Common myeloid progenitor, CD34-positive (primary cell): ENCODE measurements around the gene LUC7L3.

Experiments used
- CTCF ChIA-PET: fragments of 350-600 bp; sonication (Branson Sonifier 250); formaldehyde crosslinking; loops from one replicate; lab custom pipeline; 2021; ENCODE audit warnings: antibody characterized with exemption; lab: Charles Lee
- POLR2A ChIA-PET: fragments of 350-600 bp; sonication (Branson Sonifier 250); formaldehyde crosslinking; loops from one replicate; lab custom pipeline; 2021; ENCODE audit warnings: antibody characterized with exemption; lab: Charles Lee
- DNase-seq, 3 donors: peaks; one replicate each; pipeline versions ENCODE4 v3.0.0 to v3.0.0-alpha.2; 2013
- H3K27ac ChIP-seq, 2 experiments: 1 replicate in 1 of 2; 2 replicates in 1 of 2; pipeline ENCODE4 v1.7.0; 2013; ENCODE audit warnings: inconsistent platforms in 2 of 2, low read length in 2 of 2, mild to moderate bottlenecking in 2 of 2, low read depth in 1 of 2, moderate library complexity in 1 of 2; ENCODE audit not compliant: severe bottlenecking in 2 of 2, insufficient read depth in 1 of 2, poor library complexity in 1 of 2
- H3K27me3 ChIP-seq, 5 experiments: replicated peaks in 2 of 5; 1 replicate in 3 of 5; 2 replicates in 2 of 5; pipeline versions ENCODE4 v1.6.1 to v1.7.0; 2013; ENCODE audit warnings: low read length in 4 of 5, mild to moderate bottlenecking in 2 of 5, moderate library complexity in 2 of 5, inconsistent platforms in 1 of 5; ENCODE audit not compliant: insufficient read depth in 5 of 5, control insufficient read depth in 4 of 5
- H3K36me3 ChIP-seq, 4 experiments: 1 replicate in 2 of 4; 2 replicates in 2 of 4; pipeline versions ENCODE4 v1.6.1 to v1.7.0; 2013; ENCODE audit warnings: low read length in 3 of 4, control low read depth in 1 of 4, mild to moderate bottlenecking in 1 of 4; ENCODE audit not compliant: control insufficient read depth in 4 of 4, insufficient read depth in 4 of 4
- H3K4me1 ChIP-seq, 4 experiments: 1 replicate in 3 of 4; 2 replicates in 1 of 4; pipeline versions ENCODE4 v1.6.1 to v1.7.1; 2013; ENCODE audit warnings: low read length in 3 of 4, mild to moderate bottlenecking in 3 of 4, control low read depth in 1 of 4, inconsistent platforms in 1 of 4, moderate library complexity in 1 of 4; ENCODE audit not compliant: control insufficient read depth in 4 of 4, insufficient read depth in 4 of 4; ENCODE audit errors: control extremely low read depth in 1 of 4
- H3K4me3 ChIP-seq, 7 experiments: 1 replicate in 4 of 7; 2 replicates in 3 of 7; pipeline versions ENCODE4 v1.5.1 to v1.7.0; 2013; ENCODE audit warnings: mild to moderate bottlenecking in 7 of 7, low read length in 6 of 7, moderate library complexity in 6 of 7, inconsistent platforms in 2 of 7, low read depth in 2 of 7, control low read depth in 1 of 7; ENCODE audit not compliant: insufficient read depth in 4 of 7, control insufficient read depth in 1 of 7; ENCODE audit errors: extremely low read depth in 1 of 7
- H3K9me3 ChIP-seq, 5 experiments: 1 replicate in 4 of 5; 2 replicates in 1 of 5; pipeline versions ENCODE4 v1.6.1 to v1.7.1; 2013; ENCODE audit warnings: low read length in 4 of 5, mild to moderate bottlenecking in 2 of 5, inconsistent platforms in 1 of 5, low read depth in 1 of 5, moderate library complexity in 1 of 5; ENCODE audit not compliant: control insufficient read depth in 4 of 5, insufficient read depth in 2 of 5; ENCODE audit errors: control extremely low read depth in 1 of 5
- WGBS: methylation state at CpG from one replicate; pipeline ENCODE4 v1.1.5; 2013; ENCODE audit not compliant: insufficient coverage; 5-methylcytosine and 5-hydroxymethylcytosine counted together

Gene LUC7L3

GRCh38 chr17:50737118-50737698 is 17.8 kb downstream of the LUC7L3 start:
- Histone ChIP-seq H3K27ac (no peak overlapping the region), H3K36me3 (peaks cover 23 to 51% (median 38%) of the 10 kb centered on the region in 4 experiments), H3K4me3 (no peak overlapping the region), H3K4me1 (peaks cover 0 to 2% (median 0%) of the 10 kb centered on the region in 4 experiments), H3K27me3 (no peaks in the 10 kb centered on the region), H3K9me3 (no peaks in the 10 kb centered on the region)
- 100% methylated on average over 2 of the region's 2 CpGs for WGBS
- ChIA-PET CTCF (no interaction called here), POLR2A (no interaction called here)
- DNase-seq: no peak

GRCh38 chr17:50739098-50739497 is 19.7 kb downstream of the LUC7L3 start:
- WGBS: no CpG with 5 or more reads among the region's 2 CpGs
- no peak overlapping the region for H3K27ac ChIP-seq
- POLR2A ChIA-PET: no interaction called here
- peaks cover 30 to 64% (median 54%) of the 10 kb centered on the region in 4 experiments for H3K36me3 ChIP-seq
- CTCF ChIA-PET: interaction anchor here (1.4 kb wide), 1 partner anchor 9 kb away, joined by 3 read pairs; no protein-coding TSS in a partner anchor
- no peak overlapping the region for H3K4me3 ChIP-seq
- H3K9me3 ChIP-seq: no peaks in the 10 kb centered on the region
- H3K27me3 ChIP-seq: no peaks in the 10 kb centered on the region
- no peak for DNase-seq
- no peaks in the 10 kb centered on the region for H3K4me1 ChIP-seq

GRCh38 chr17:50745631-50746030 is 26.2 kb downstream of the LUC7L3 start:
- 96% methylated on average over 5 of the region's 12 CpGs for WGBS
- Histone ChIP-seq H3K27ac (no peak overlapping the region), H3K36me3 (peaks cover 59 to 96% (median 80%) of the 10 kb centered on the region in 4 experiments), H3K9me3 (no peaks in the 10 kb centered on the region), H3K27me3 (no peaks in the 10 kb centered on the region), H3K4me3 (no peak overlapping the region), H3K4me1 (no peaks in the 10 kb centered on the region)
- DNase-seq: no peak
- CTCF ChIA-PET: interaction anchor here (1.2 kb wide), 1 partner anchor 11 kb away, joined by 3 read pairs; no protein-coding TSS in a partner anchor
- POLR2A ChIA-PET: no interaction called here

GRCh38 chr17:50749245-50749644 is 29.8 kb downstream of the LUC7L3 start:
- Histone ChIP-seq H3K27ac (no peak overlapping the region), H3K4me1 (no peaks in the 10 kb centered on the region), H3K36me3 (peaks cover 51 to 93% (median 71%) of the 10 kb centered on the region in 4 experiments), H3K4me3 (no peak overlapping the region), H3K27me3 (no peaks in the 10 kb centered on the region), H3K9me3 (no peaks in the 10 kb centered on the region)
- POLR2A ChIA-PET: no interaction called here
- CTCF ChIA-PET: interaction anchor here (1.2 kb wide), 1 partner anchor 9 kb away, joined by 3 read pairs; no protein-coding TSS in a partner anchor
- DNase-seq: no peak
- WGBS: 100% methylated on average over 4 of the region's 6 CpGs

- H3K27ac ChIP-seq: no peak overlapping the region
- H3K4me1 ChIP-seq: no peaks in the 10 kb centered on the region
- WGBS: 81% methylated on average over 2 of the region's 2 CpGs
- H3K4me3 ChIP-seq: no peak overlapping the region
- POLR2A ChIA-PET: no interaction called here
- CTCF ChIA-PET: interaction anchor here (0.6 to 1.4 kb wide), 2 partner anchors 9 to 14 kb away, joined by 3 to 7 read pairs; no protein-coding TSS in a partner anchor
- DNase-seq: no peak
- H3K36me3 ChIP-seq: peaks cover 13 to 51% (median 37%) of the 10 kb centered on the region in 4 experiments
- no peaks in the 10 kb centered on the region for H3K27me3 ChIP-seq
- H3K9me3 ChIP-seq: no peaks in the 10 kb centered on the region
Measured at GRCh38 chr17:50754521-50754920, 35.1 kb downstream of the LUC7L3 start.

GRCh38 chr17:50758524-50758923 is 39.1 kb downstream of the LUC7L3 start:
- ChIA-PET CTCF (no interaction called here), POLR2A (no interaction called here)
- Histone ChIP-seq H3K4me3 (no peak overlapping the region), H3K36me3 (peaks cover 0 to 18% (median 10%) of the 10 kb centered on the region in 4 experiments), H3K9me3 (no peaks in the 10 kb centered on the region), H3K27me3 (no peaks in the 10 kb centered on the region), H3K4me1 (peaks cover 2 to 6% (median 4%) of the 10 kb centered on the region in 4 experiments), H3K27ac (no peak overlapping the region)
- no peak for DNase-seq
- WGBS: 81% methylated on average over 3 of the region's 5 CpGs

GRCh38 chr17:50758989-50759544 is 39.7 kb downstream of the LUC7L3 start:
- POLR2A ChIA-PET: no interaction called here
- WGBS: 90% methylated on average over 8 of the region's 9 CpGs
- DNase-seq: no peak
- Histone ChIP-seq H3K4me1 (peaks cover 5 to 11% (median 9%) of the 10 kb centered on the region in 4 experiments), H3K9me3 (no peaks in the 10 kb centered on the region), H3K36me3 (peaks cover 0 to 13% (median 5%) of the 10 kb centered on the region in 4 experiments), H3K27me3 (no peaks in the 10 kb centered on the region), H3K27ac (no peak overlapping the region), H3K4me3 (no peak overlapping the region)
- CTCF ChIA-PET: no interaction called here
